GM12892 (cell line): ENCODE data around the gene CBLL1.

ENCODE experiments used
- POLR2A ChIP-seq: IDR thresholded peaks from 2 replicates; pipeline ENCODE4 v1.6.1; 2011; ENCODE audit warnings: low read depth, low read length, control low read depth
- POLR2AphosphoS5 ChIP-seq: IDR thresholded peaks from 2 replicates; pipeline ENCODE4 v1.6.1; 2011; ENCODE audit warnings: low read depth, low read length, control low read depth
- TAF1 ChIP-seq: IDR thresholded peaks from 2 replicates; pipeline ENCODE4 v1.6.1; 2011; ENCODE audit warnings: low read depth, mild to moderate bottlenecking, control low read depth, low read length, borderline replicate concordance

DNA sequence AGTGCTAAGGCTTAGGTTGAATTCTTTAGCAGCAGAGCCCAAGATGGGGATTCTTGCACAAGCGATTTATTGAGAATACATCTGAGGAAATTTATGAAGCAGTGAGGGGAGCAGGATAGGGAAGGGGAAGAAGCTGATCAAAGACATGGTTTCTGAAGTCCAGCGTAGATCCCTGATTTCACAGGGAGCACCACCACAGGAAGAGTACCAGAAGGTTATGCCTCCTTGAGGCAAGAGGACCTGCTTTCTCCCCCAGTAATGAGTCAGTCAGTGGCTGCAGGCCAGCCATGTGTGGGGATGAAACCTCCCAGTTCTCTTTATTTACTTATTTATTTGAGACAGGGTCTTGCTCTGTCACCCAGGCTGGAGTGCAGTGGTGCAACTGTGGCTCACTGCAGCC, 35.0 kb upstream of the CBLL1 start:
- TF ChIP-seq POLR2A (no peak), POLR2AphosphoS5 (no peak), TAF1 (no peak)
